Stimulated activated CD8-positive, alpha-beta memory T cell treated with anti-CD3 and anti-CD28 coated beads, Interleukin-7, amount 100 ng/mL, for 24 hours (primary cell): ENCODE data around the gene VPS45.

Source experiments
- DNase-seq: peaks from one replicate; pipeline ENCODE4 v3.0.0-alpha.2; 2020; ENCODE audit warnings: low read depth

Gene VPS45

DNA sequence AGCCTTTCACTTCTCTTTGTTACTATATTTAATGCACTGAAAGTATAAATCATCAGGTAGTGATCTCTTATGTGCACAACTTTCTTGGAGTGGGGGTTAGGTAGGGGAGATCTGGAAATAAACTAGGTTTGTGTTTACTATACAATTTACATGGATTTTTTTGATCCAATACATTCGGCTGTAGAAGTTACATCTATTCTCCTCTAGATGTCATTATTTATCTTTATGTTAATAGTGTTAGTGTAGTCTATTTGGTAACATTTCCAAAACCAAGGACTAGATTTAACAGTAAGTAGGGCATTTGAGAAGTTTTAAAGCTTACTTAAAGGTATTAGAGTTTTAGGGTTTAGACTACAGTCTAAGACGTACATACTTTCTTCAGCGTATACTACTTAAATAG lies 5.4 kb downstream of the VPS45 start:
- no peak for DNase-seq

DNA sequence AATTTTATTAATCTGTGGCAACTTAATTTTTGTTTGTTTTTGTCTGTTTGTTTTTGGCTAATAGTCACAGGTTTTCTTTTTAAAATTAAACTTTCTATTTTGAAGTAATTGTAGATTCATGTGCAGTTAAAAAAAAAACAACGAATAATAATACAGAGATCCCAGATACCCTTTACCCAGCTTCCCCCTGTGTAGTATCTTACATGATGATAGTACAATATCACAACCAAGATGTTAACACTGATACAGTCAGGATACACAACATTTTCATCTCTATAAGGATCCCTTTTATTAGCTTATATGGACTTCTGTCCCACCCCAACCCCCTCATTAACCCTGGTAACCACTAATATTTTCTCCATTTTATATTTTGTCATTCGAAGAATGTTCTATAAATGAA lies 5.9 kb downstream of the VPS45 start:
- DNase-seq, result no peak

DNA sequence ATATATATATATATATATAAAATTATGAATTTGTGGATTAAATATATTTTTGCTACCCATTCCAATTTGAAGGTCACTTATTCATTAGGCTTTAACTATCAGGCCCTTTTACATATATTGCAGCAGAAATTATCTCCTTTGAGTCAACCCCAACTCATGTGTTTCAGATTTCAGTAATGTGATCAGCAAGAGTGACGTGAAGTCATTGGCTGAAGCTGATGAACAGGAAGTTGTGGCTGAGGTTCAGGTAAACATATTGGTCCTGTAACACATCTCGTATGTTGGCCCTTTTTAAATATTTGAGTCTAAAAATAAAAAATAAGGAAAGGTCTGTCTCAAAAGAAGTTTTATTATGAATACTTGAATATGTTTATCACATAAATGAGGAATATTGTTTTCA lies 8.5 kb downstream of the VPS45 start:
- DNase-seq, result no peak

DNA sequence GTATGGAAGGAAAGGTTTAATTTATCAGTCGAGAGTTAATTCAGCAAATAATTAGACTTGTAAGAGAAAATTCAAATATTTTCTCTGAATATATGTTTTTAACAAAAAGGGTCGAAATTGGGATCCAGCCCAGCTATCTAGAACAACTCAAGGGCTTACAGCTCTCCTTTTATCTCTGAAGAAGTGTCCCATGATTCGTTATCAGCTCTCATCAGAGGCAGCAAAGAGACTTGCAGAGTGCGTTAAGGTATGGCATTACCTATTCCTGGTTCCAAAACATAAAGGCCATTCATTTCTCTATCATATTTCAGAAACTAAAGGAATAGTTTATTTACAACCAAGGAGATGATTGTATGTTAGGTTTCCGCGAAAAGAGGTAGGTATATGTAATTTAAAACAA lies 9.4 kb downstream of the VPS45 start:
- DNase-seq, result no peak

DNA sequence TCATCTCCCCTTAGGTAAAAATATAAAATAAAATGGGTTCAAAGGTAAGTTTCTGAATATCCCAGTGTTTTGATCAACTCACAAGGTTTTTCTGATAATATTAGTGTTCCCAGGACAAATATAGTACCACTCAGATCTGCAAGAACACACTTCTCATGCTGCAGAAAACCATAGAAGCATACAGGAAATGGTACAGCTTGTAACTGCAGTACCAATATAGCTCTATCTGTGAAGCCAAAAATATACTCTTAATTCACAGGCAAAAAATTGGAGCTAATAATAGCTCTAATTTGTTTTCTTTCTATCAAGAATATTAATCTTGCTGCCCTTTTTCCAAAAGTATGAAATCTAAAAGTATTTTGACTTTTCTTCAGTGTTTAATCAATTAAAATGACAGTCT lies 13.2 kb downstream of the VPS45 start:
- no peak for DNase-seq

DNA sequence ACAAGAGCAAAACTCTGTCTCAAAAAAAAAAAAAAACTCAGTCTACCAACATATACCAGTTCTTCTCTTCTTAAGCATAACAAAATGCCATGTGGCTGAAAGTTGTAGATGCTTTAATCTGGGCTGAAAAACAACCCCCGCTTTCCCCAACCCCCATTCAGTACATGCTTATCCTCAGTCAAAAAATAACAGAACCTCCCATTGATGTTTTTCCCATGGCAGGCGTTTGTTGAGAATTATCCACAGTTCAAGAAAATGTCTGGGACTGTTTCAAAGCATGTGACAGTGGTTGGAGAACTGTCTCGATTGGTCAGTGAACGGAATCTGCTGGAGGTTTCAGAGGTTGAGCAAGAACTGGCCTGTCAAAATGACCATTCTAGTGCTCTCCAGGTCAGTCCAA lies 14.9 kb downstream of the VPS45 start:
- DNase-seq, result no peak

DNA sequence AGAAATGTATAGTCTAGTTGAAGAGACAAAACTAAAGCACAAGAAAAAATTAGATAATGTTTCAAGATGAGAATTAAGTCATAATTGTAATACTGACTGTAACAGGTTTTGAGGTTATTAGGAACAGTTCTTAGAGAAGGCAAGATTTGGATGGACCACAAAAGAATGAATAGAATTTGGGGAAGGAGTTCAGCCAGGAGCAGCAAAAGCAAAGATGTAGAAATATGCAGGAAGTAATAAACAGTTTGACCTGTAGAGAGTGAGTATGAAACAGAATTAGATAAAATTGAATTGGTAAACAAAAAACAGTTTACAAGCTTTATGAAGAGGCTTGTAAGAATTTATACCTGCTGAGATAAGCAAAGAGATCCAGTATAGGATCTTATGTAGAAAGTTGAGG lies 16.3 kb downstream of the VPS45 start:
- no peak for DNase-seq

DNA sequence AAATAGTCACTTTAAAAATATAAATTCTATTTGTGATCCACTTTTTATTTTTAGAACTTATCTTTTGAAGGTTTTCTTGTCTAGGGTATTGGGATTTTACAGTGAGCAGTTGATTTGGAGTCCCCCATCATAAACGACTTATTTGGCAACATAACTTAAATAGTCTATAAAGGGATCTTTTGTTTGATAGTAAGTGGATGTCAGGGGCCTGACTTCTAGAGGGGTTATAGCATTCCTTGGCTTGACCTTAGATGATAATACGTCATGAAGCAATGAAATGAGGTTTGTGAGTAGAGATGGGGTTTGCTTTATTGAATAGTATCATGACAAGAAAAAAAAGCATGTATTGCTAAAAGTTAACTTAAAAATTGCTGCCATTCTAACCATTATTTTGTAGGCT lies 17.8 kb downstream of the VPS45 start:
- DNase-seq, result no peak

DNA sequence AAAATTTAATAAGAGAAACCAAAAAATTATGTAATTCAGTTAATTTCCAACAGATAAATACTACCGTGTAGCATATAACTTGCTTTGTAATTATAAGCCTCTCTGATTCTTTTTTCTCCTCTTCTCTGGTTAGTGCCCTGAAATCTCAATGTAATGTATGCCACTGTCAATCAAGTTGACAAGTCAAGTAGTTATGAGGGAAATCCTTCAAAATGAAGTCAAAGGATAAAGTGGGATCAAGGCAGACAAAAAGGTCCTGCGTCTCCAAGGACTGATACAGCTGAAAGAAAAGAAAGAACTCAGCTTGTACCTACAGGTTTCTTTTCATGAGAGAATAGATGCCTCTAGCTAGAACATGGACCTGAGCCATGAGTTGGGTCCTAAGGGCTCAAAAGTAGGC lies 19.8 kb downstream of the VPS45 start:
- no peak for DNase-seq

DNA sequence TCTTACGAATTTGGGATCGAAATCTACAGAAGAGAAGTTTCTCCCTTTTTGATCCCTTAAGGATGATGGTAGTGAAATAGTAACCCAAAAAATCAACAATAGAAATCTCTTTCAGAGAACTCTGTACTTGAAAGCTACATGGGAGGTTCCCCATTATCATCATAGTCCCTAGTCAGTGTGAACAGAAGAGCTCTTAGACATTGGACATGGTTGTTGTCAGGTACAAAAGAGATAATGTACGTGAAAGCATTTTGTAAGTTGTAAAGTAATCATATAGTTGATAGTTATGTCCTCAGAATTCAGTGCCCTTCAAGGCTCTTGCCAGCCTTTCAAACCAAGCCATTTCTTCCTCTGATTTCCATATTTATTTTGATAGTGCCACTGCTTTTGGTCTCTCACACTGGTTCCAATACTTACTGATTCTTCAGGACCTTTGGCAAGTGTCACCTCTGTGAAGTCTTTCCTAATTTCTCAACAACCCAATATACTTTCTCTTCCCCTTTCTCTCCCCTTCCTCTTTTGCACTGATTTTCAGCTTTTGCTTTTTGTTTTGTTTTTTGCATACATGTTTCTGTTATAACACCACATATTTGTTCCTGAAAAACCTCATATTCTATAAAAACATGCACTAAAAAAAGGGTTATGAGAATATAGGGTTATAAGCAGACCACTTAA lies 22.4 kb downstream of the VPS45 start:
- DNase-seq, result no peak

DNA sequence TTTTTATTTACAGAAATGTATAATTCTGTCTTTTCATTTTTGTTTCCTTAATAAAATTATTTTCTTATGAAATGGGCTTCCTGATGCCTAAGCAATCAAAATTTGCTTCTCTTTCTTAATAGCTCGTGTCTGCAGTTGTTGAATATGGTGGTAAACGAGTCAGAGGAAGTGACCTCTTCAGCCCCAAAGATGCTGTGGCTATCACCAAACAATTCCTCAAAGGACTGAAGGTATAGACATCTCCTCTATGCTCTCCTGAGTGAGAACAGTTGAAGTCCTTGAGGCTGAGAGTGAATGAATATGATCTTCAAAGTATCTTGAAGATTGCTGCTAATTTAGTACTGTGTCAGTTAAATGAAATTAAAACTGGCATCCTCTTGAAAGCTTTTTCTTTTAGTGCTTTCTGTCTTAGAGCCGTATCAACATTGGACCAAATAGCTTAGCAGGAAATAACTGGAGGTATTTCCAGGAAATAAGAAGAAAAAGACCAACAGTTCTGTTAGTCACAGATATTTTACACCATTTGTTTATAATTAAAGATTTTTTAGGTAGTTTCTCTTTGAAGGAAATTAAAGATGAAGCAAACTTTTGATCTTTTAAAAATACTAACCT lies 24.7 kb downstream of the VPS45 start:
- no peak for DNase-seq

DNA sequence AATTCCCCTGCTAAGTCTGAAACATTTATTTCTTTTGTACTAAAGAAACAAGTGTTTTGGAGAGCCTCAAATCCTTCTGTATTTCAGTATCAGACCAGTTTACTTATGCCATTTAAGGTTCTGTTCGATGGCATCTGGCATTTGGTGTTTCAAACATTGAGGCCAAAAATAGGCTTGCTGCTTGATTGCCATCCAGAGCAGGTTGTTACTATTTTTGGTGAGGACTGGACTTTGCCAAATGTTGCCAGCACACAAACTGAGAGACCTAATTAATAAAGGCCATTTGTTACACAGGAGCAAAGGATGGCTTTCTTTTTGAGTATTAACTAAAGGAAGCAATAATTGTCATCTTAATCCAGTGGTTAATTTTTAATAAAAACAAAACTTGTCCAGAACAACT lies 26.2 kb downstream of the VPS45 start:
- DNase-seq, result no peak

DNA sequence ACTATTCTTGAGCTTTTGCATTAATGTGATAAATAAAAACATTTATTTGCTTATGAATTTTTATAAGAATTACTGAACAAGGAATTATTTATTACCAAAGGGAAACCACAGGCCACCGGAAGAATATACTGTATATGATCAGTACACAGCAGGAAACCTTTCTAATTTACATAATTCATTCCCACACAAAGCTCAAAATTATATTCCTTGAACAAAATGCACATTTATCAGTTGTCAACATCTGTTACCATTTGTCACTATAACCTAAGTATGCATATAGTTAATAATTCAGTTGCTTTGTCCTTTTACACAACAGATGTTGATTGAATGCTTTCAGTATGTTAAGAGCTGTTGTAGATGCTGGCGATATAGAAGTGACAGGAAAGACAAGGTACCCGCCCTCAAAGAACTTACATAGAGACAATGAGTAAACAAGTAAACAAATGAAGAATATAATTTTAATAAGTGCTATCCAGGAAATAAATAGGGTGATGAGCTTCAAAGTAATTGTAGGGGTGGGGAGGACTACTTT lies 27.2 kb downstream of the VPS45 start:
- DNase-seq, result no peak

DNA sequence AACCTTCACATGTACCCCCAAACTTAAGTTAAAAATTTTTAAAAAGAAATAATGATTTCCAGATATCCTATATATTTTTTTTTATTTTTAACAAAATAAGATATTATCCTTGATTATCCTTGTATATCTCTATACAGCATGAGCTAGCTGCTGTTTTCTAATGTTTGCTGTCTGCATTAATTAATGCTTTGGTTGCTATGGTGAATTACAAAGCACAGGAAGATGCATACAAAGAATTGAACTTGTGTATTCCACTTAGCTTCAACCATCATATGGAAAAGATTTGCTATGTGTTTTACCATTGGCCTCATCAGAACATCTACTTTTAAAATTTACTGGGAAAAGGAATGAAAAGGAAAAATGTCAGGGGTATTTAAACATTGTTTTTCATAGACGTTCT lies 35.4 kb downstream of the VPS45 start:
- no peak for DNase-seq

DNA sequence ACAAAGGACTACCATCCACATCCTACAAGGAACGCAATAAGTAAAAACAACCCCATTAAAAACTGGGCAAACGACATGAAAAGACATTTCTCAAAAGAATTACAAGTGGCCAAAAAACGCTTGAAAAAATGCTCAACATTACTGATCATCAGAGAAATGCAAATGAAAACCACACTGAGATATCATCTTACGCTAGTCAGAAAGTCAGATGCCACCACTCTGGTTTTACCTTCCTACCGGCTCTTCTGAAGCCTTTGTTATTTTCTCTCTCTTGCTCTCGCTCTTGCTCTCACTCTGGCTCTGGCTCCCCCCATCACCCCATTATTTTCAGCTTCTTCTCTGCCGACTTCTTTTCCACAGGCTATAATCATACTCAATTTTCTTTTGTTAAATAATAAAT lies 38.8 kb downstream of the VPS45 start:
- no peak for DNase-seq

DNA sequence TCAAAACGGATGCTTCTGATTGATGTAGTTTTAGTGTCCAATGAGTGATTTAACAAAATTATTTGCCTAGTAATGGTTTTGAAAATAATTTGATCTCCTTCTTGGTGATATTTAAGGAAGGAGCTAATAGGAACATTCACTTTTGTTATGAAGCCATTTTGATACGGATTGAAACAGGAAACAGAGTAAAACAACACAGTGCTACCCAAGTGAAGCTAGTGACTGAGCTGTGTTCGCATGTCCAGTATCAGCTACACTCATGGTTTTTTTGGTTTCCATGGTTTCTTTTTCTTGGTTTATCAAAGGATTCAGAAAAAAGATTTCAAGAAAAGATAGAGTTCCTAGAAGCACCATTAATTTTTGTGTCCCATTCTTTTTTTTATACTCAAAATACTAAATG lies 42.0 kb downstream of the VPS45 start:
- DNase-seq, result no peak

DNA sequence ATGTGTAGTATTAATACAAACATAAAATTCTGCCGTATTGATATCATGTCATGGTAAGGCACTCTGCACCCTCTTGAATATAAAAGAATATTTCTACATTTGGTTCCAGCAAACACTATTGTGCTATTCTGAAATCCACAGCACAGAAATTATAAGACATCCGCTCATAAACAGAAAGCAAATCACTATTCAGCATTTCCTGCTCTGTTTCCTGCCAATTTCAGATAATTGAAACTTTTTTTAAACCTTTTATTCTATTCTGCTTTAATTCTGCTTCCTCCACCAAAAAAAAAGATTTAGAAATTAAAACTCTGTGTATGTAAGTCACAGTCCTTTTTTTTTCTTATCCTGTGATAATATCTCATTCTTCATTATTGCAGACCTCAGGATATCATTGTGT lies 42.5 kb downstream of the VPS45 start:
- DNase-seq, result no peak

DNA sequence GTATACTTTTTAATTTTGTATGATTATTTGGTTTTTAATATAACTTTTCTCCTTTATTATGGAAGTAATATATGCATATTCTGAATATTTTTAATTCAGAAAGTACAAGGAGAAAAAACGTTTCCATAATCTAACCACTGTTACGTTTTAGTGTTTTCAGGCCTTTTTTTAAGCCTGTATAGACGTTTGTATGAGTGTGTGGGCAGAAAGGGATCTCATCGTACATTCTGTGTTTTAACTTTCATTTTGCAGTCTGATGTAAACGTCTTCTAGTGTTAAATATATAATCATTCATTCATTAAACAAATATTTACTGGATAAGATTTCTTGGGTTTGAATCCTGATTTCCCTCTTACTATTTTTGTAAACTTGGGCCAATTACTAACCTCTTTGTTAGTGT lies 44.1 kb downstream of the VPS45 start:
- no peak for DNase-seq

DNA sequence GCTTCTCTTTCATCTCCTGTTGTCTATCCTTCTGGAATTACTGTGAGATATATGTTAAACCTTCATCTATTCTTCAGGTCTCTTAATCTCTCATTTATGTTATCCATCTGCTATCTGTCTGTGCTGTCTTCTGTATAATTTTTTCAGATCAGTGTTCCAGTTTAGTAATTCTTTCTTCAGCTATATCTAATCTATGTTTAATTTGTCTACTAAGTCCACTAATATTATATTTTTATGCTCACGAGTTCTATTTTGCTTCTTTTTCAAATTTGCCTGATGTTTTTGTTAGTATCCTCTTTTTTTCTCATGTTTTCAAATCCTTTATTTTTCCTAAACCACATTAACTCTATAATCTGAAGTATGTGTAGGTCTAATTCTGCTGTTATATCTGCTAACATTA lies 47.5 kb downstream of the VPS45 start:
- DNase-seq, result no peak

DNA sequence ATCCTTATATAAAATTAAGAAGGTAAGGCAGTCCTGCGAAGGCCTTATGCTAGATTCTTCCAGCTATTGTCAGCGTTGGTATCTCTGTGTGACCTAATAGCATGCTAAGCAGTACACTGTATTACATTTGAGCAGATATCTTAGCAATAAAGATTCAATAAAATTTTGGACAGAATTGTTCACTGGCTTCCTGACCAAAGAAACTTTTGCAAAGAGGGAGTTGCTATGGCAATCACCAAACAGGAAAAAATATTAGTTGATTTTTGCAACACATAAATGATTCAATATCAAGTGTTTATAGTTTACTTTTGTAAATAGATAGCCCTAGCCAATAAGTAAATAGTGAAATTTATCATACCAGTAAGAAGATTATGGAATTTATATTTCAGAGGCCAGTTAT lies 51.1 kb downstream of the VPS45 start:
- DNase-seq, result no peak

DNA sequence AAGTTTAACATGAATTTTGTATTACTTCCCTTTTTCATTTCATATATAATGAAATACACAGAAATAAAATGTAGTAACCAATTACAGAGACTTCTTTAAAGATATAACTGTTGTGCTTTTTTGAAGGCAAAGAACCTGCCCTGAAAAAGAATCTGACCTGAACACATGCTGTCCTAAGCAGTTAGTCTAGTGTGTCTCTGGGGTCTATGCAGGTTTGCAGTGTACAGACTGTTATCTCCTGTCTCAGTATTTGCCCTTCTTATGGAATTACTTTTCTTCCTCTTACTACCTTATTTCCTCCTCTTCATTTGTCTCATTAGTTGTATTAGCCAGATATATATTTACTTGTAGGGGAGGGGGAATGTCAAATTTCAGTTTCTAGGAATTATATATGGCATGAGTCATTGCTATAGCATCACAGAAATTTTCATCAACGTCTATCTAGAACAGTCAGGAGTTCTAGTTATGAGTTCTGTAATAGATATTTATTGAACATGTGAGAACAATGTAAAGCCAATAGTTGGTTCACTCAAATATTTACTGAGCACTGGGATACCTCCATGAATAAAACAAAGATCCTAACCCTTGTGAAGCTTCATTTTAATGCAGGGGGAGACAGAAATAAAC lies 53.8 kb downstream of the VPS45 start:
- DNase-seq, result no peak

DNA sequence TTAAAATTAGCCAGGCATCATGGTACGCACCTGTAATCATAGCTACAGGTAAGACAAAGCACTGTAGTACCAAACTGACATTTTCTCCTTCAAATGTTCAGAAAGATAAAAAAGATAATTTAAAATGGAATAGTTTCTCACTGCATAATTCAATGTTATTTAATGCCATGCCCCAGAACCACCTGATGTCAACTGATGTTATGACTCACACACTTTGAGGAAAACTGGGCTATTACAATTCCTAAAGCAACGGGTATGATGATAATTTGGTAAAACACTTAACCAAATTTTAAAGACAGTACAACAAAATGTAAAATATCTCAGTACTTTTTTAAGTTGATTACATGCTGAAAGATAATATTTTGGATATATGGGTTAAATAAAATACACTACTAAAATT lies 59.2 kb downstream of the VPS45 start:
- DNase-seq, result no peak

DNA sequence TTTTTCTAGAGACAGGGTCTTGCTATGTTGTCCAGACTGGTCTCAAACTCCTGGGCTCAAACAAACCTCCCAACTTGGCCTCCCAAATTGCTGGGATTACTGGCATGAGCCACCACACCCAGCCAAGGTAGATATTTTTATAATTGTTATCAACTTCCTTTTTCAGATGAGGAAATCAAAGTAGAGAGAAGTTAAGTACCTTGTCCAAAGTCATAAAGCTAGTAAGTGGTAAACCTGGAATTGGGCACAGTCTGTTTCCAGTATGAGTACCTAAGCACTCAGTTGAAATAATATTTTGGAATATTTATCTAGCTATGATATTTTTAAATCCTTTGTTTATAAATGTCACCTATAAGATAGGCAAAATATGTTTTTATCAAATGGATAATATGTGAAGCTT lies 59.9 kb downstream of the VPS45 start:
- DNase-seq, result no peak

DNA sequence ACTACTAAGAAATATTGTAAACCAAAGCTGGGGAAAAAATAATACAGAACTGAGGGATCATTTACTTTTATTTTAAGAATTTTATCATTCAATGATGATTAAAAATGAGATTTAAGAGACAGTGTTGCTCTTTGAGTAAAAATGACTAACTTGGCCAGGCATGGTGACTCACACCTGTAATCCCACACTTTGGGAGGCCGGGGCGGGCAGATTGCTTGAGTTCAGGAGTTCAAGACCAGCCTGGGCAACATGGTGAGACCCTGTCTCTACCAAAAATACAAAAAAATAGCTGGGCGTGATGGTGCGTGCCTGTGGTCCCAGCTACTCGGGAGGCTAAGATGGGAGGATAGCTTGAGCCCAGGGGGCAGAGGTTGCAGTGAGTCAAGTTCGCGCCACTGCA lies 60.3 kb downstream of the VPS45 start:
- DNase-seq, result no peak
